ENCODE data around the gene FAM221A. TPM values are rescaled to one million over a fixed set of nuclear protein-coding genes. Genes with fewer than 3 reads are reported as not detected.

Gene FAM221A
- total RNA-seq, 4 donors from 2014 or later, result 7.5 to 28.0 (median 13.1) TPM

DNA sequence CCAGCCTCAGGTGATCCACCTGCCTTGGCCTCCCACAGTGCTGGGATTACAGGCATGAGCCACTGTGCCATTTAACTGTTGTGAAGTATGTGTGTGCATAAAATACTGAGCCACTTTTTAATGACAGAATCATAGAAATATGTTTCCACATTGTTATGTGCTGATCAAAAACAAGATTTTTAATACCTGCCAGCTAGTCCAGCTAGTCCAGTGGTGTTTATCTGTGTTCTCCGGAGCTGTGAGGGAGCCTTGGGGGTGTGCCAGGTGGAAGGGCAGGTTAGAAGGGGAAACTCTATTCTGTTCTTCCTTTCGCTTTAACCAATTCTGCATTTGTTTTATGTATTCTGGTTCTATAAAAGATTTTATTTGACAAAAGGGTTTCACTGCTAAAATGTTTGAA is 7.0 kb downstream of the FAM221A start:
- Histone ChIP-seq H3K9me3 (no peaks in the 10 kb centered on the region), H3K4me1 (peaks cover 0 to 4% (median 0%) of the 10 kb centered on the region in 4 donors), H3K4me3 (no peak overlapping the region), H3K27ac (peak overlapping the region in 2 of 4 donors; percentile 1 to 18), H3K36me3 (peaks cover 0 to 47% (median 4%) of the 10 kb centered on the region in 3 donors), H3K27me3 (no peaks in the 10 kb centered on the region)
- 67 to 78% methylated on average over 2 of the region's 2 CpGs for WGBS, 2 donors
- DNase-seq (ENCODE audit: low spot score in 2 of 2), result no peak
- TF ChIP-seq POLR2A (IDR thresholded peaks at IDR 0.05), result no peak
- no peak for TF ChIP-seq EP300 (IDR thresholded peaks at IDR 0.05)
- TF ChIP-seq, protein P1, sequence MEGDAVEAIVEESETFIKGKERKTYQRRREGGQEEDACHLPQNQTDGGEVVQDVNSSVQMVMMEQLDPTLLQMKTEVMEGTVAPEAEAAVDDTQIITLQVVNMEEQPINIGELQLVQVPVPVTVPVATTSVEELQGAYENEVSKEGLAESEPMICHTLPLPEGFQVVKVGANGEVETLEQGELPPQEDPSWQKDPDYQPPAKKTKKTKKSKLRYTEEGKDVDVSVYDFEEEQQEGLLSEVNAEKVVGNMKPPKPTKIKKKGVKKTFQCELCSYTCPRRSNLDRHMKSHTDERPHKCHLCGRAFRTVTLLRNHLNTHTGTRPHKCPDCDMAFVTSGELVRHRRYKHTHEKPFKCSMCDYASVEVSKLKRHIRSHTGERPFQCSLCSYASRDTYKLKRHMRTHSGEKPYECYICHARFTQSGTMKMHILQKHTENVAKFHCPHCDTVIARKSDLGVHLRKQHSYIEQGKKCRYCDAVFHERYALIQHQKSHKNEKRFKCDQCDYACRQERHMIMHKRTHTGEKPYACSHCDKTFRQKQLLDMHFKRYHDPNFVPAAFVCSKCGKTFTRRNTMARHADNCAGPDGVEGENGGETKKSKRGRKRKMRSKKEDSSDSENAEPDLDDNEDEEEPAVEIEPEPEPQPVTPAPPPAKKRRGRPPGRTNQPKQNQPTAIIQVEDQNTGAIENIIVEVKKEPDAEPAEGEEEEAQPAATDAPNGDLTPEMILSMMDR (IDR thresholded peaks at IDR 0.05), result no peak

DNA sequence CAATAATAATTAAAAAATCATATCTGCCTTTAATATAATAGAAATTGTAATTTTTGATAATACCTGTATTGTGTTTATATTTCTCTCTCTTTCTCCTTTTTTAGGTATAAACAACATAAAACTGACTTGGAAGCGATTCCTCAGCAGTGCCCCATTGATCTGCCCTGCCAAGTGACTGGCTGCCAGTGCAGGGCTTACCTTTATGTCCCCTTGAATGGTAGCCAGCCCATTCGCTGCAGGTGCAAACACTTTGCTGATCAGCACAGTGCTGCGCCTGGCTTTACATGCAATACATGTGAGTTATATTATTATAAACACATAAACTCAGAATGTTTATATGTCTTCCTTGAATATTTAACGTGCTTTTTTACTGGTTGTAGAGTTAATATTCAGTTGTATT is 9.2 kb downstream of the FAM221A start:
- Histone ChIP-seq H3K9me3 (no peaks in the 10 kb centered on the region), H3K27me3 (no peaks in the 10 kb centered on the region), H3K4me1 (peaks cover 0 to 4% (median 0%) of the 10 kb centered on the region in 4 donors), H3K36me3 (peaks cover 0 to 68% (median 13%) of the 10 kb centered on the region in 3 donors), H3K27ac (no peak overlapping the region), H3K4me3 (no peak overlapping the region)
- 96% methylated on average over 4 of the region's 4 CpGs for WGBS, 2 donors
- TF ChIP-seq EP300 (IDR thresholded peaks at IDR 0.05) (no peak), POLR2A (IDR thresholded peaks at IDR 0.05) (no peak)
- TF ChIP-seq, protein P1 (IDR thresholded peaks at IDR 0.05), result no peak
- DNase-seq (ENCODE audit: low spot score in 2 of 2), result no peak

DNA sequence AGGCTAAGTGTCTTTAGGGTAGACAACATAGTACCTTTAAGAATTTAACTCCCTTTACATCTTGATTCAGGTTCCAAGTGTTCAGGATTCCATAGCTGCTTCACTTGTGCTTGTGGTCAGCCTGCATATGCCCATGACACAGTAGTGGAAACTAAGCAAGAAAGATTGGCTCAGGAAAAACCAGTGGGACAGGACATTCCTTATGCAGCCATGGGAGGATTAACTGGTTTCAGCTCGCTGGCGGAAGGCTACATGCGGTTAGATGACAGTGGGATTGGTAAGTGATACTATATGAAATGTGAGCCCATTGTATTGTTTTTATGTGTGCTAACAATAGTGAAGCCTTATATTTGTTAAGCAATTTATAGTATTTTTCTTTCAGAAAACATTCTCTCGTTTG is 11.3 kb downstream of the FAM221A start:
- no peak overlapping the region for H3K27ac ChIP-seq

DNA sequence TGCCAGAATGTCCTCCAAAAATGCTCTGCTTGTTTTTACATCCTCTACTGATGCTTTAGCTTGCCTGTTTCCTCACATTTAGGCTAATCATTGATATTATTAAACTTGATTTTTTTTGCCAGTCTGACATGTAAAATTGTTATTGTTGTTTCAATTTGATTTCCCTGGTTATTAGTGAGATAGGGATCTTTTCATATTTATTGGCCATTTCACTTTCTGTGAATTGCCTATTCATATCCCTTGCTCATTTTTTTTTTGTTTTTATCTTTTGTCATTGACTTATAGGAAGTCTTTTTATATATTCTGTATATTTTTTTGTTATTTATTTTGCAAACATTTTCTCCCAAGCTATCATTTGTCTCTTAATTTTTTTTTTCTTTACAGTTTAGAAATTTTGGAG is 13.2 kb downstream of the FAM221A start:
- DNase-seq (ENCODE audit: low spot score in 2 of 2), result no peak
- H3K9me3 ChIP-seq, result no peaks in the 10 kb centered on the region
- no peak overlapping the region for H3K4me3 ChIP-seq
- no peak overlapping the region for H3K27ac ChIP-seq
- no peak for TF ChIP-seq EP300 (IDR thresholded peaks at IDR 0.05)
- no peak for TF ChIP-seq POLR2A (IDR thresholded peaks at IDR 0.05)
- TF ChIP-seq, protein P1 (IDR thresholded peaks at IDR 0.05), result no peak
- no peaks in the 10 kb centered on the region for H3K4me1 ChIP-seq
- H3K36me3 ChIP-seq, result peaks cover 0 to 78% (median 13%) of the 10 kb centered on the region in 3 donors
- H3K27me3 ChIP-seq, result no peaks in the 10 kb centered on the region

More for the DNA sequence above, 11.3 kb downstream of the FAM221A start:
- no peaks in the 10 kb centered on the region for H3K4me1 ChIP-seq
- H3K36me3 ChIP-seq, result peaks cover 0 to 86% (median 13%) of the 10 kb centered on the region in 3 donors
- H3K9me3 ChIP-seq, result no peaks in the 10 kb centered on the region
- H3K27me3 ChIP-seq, result no peaks in the 10 kb centered on the region
- no peak for DNase-seq (ENCODE audit: low spot score in 2 of 2)
- no peak overlapping the region for H3K4me3 ChIP-seq
- TF ChIP-seq, protein P1 (IDR thresholded peaks at IDR 0.05), result no peak
- TF ChIP-seq EP300 (IDR thresholded peaks at IDR 0.05) (no peak), POLR2A (IDR thresholded peaks at IDR 0.05) (no peak)
- 89 to 95% methylated on average over 4 of the region's 4 CpGs for WGBS, 2 donors

DNA sequence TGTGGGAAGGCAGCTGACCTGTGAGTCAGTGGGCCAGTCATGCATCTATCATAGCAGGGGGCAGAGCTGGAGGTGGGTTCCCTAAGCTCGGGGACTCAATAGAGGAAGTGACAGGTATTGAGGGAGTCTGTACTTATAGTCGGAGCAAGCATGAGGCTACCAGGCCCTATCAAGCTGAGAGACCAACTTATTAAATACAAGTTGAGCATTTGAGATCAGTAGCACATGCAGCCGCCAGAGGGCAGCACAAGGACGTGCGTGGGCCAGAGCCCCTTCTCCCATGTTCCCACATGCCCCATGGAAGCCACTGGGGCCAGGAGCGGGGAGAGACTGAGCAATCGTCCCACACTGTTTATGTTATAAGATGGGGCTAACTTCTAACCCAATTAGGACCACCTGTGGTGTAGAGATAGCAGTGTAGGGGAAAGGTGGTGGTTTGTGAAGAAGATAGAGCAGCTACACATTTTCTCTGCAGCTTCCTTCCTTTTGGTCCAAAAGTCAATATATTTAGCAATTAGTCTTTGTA is 17.0 kb downstream of the FAM221A start:
- Histone ChIP-seq H3K27ac (no peak overlapping the region), H3K4me3 (no peak overlapping the region), H3K9me3 (no peaks in the 10 kb centered on the region), H3K36me3 (peaks cover 0 to 53% (median 9%) of the 10 kb centered on the region in 3 donors), H3K4me1 (no peaks in the 10 kb centered on the region), H3K27me3 (no peaks in the 10 kb centered on the region)
- peak in 1 of 2 donors; percentile 30 for DNase-seq (ENCODE audit: low spot score in 2 of 2)
- 17 to 27% methylated on average over 6 of the region's 7 CpGs for WGBS, 2 donors
- TF ChIP-seq, protein P1 (IDR thresholded peaks at IDR 0.05), result peak; percentile 21 to 52 (median 32)
- TF ChIP-seq POLR2A (IDR thresholded peaks at IDR 0.05) (no peak), EP300 (IDR thresholded peaks at IDR 0.05) (no peak)

Data from tibial nerve (tissue), 4 donors.